ENCODE results near the gene ZNF888.

DNA sequence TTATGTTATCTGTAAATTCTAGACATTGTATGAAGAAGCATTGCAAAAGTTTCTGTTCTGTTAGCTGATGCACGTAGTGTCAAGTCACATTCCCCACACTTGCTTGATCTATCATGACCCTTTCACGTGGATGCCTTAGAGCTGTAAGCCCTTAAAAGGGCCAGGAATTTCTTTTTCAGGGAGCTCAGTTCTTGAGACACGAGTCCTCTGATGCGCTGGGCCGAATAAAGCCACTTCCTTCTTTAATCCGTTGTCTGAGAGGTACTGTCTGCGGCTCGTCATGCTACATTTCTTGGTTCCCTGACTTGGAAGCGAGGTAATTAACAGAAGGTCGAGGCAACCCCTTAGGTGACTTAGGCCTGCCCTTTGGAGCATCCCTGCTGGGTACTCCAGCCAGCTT, 33.7 kb upstream of the ZNF888 start:
- TF ChIP-seq, protein P1, sequence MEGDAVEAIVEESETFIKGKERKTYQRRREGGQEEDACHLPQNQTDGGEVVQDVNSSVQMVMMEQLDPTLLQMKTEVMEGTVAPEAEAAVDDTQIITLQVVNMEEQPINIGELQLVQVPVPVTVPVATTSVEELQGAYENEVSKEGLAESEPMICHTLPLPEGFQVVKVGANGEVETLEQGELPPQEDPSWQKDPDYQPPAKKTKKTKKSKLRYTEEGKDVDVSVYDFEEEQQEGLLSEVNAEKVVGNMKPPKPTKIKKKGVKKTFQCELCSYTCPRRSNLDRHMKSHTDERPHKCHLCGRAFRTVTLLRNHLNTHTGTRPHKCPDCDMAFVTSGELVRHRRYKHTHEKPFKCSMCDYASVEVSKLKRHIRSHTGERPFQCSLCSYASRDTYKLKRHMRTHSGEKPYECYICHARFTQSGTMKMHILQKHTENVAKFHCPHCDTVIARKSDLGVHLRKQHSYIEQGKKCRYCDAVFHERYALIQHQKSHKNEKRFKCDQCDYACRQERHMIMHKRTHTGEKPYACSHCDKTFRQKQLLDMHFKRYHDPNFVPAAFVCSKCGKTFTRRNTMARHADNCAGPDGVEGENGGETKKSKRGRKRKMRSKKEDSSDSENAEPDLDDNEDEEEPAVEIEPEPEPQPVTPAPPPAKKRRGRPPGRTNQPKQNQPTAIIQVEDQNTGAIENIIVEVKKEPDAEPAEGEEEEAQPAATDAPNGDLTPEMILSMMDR (IDR thresholded peaks at IDR 0.05): no peak
- TF ChIP-seq EP300 (IDR thresholded peaks at IDR 0.05) (no peak), POLR2AphosphoS5 (IDR thresholded peaks at IDR 0.05) (no peak), POLR2A (IDR thresholded peaks at IDR 0.05) (no peak)
